HCT116 (cell line): ENCODE results near the gene VSX2. TPM values are rescaled to one million over a fixed set of nuclear protein-coding genes. Genes with fewer than 3 reads are reported as not detected.

Experiments
- ATAC-seq: fragments of 200-7000 bp; cut with Tn5 transposase; 2 replicates; pipeline ENCODE4 v1.9.1; 2020; ENCODE audit warnings: mild to moderate bottlenecking, moderate library complexity
- BruUV-seq: library from RNA; stranded (reverse); fragments of 400-500 nt; replicated peaks from 2 replicates; lab custom pipeline; 2021; lab: Mats Ljungman, UMichigan
- CTCF ChIA-PET: fragments of 300-600 bp; sonication (Branson Sonifier 250); formaldehyde crosslinking; loops from one replicate; lab custom pipeline; 2021; ENCODE audit warnings: antibody characterized with exemption; lab: Charles Lee
- POLR2A ChIA-PET: fragments of 300-600, 350-600 bp; sonication (Branson Sonifier 250); formaldehyde crosslinking; loops from one replicate; lab custom pipeline; 2021; ENCODE audit warnings: antibody characterized with exemption; lab: Charles Lee
- RAD21 ChIA-PET, 2 experiments: fragments of 300-600 bp; sonication (Branson Sonifier 250); formaldehyde crosslinking; loops; one replicate each; lab custom pipeline; 2023; ENCODE audit warnings: low total read pairs in 2 of 2; ENCODE audit not compliant: uncharacterized antibody in 2 of 2, unreplicated experiment in 2 of 2, low non-redundant PET in 1 of 2; lab: Charles Lee
- DNase-seq: peaks from one replicate; pipeline ENCODE4 v3.0.0-alpha.2; 2010; ENCODE audit warnings: low read depth, low spot score
- H2AFZ ChIP-seq: fragments of 200-600 bp; shearing (Covaris generic), sonication (generic); 2 replicates; pipeline ENCODE4 v1.6.1; 2017; ENCODE audit warnings: low read depth, mixed run types, mixed read lengths, antibody characterized with exemption, low read length; ENCODE audit not compliant: poor library complexity, severe bottlenecking
- H3K27ac ChIP-seq: 2 replicates; pipeline ENCODE4 v1.5.1; 2012; ENCODE audit warnings: low read depth, low read length
- H3K27me3 ChIP-seq: fragments of 200-600 bp; sonication (generic); 2 replicates; pipeline ENCODE4 v1.6.1; 2016; ENCODE audit warnings: mixed run types, low read length, mixed read lengths; ENCODE audit not compliant: insufficient read depth
- H3K36me3 ChIP-seq, 2 experiments: fragments of 200-500 bp in 1 of 2; fragments of 200-600 bp in 1 of 2; sonication (Bioruptor generic) in 1 of 2; sonication (generic) in 1 of 2; 2 replicates each; pipeline versions ENCODE4 v1.5.1 to v1.6.1; 2014 to 2016; ENCODE audit warnings: low read length in 2 of 2, inconsistent platforms in 1 of 2, mixed read lengths in 1 of 2, mixed run types in 1 of 2; ENCODE audit not compliant: insufficient read depth in 2 of 2, control insufficient read depth in 1 of 2
- H3K4me1 ChIP-seq, 2 experiments: fragments of 200-600 bp in 1 of 2; sonication (generic) in 1 of 2; 2 replicates each; pipeline versions ENCODE4 v1.5.1 to v1.6.1; 2012 to 2017; ENCODE audit warnings: low read length in 2 of 2, inconsistent platforms in 1 of 2, mild to moderate bottlenecking in 1 of 2, mixed read lengths in 1 of 2, mixed run types in 1 of 2, moderate library complexity in 1 of 2; ENCODE audit not compliant: insufficient read depth in 2 of 2, control insufficient read depth in 1 of 2
- H3K4me2 ChIP-seq: fragments of 200-600 bp; sonication (generic); 2 replicates; pipeline ENCODE4 v1.6.1; 2017; ENCODE audit warnings: mixed run types, low read length, mixed read lengths
- H3K4me3 ChIP-seq, 2 experiments: fragments of 200-600 bp in 1 of 2; sonication (generic) in 1 of 2; replicated peaks in 1 of 2; 2 replicates each; pipeline ENCODE4 v1.5.1; 2011 to 2016; ENCODE audit warnings: low read length in 2 of 2, control low read depth in 1 of 2, low read depth in 1 of 2, mild to moderate bottlenecking in 1 of 2, mixed read lengths in 1 of 2, mixed run types in 1 of 2
- H3K79me2 ChIP-seq: fragments of 200-600 bp; sonication (generic); 2 replicates; pipeline ENCODE4 v1.6.1; 2017; ENCODE audit warnings: mild to moderate bottlenecking, mixed run types, low read length, moderate library complexity, mixed read lengths; ENCODE audit not compliant: insufficient read depth
- H3K9ac ChIP-seq: fragments of 200-600 bp; sonication (generic); 2 replicates; pipeline ENCODE4 v1.6.1; 2016; ENCODE audit warnings: low read length, mixed read lengths
- H3K9me2 ChIP-seq: fragments of 200-600 bp; sonication (generic), shearing (Covaris generic); 2 replicates; pipeline ENCODE4 v1.6.1; 2017; ENCODE audit warnings: mixed run types, mild to moderate bottlenecking, moderate library complexity; ENCODE audit not compliant: insufficient read depth
- H3K9me3 ChIP-seq, 2 experiments: fragments of 200-500 bp in 1 of 2; fragments of 200-600 bp in 1 of 2; sonication (Bioruptor generic) in 1 of 2; sonication (generic) in 1 of 2; 2 replicates each; pipeline ENCODE4 v1.6.1; 2014 to 2017; ENCODE audit warnings: low read length in 2 of 2, mixed read lengths in 2 of 2, inconsistent platforms in 1 of 2, low read depth in 1 of 2, mild to moderate bottlenecking in 1 of 2, mixed run types in 1 of 2, moderate library complexity in 1 of 2; ENCODE audit not compliant: control insufficient read depth in 1 of 2, insufficient read depth in 1 of 2
- H4K20me1 ChIP-seq: fragments of 200-600 bp; sonication (generic), shearing (Covaris generic); 2 replicates; pipeline ENCODE4 v1.6.1; 2017; ENCODE audit warnings: mixed run types, mild to moderate bottlenecking, moderate library complexity; ENCODE audit not compliant: insufficient read depth
- CTCF ChIP-seq, 3 experiments: fragments of 200-600 bp in 1 of 3; sonication (generic) in 1 of 3; IDR thresholded peaks in 2 of 3; conservative IDR thresholded peaks in 1 of 3; 2 replicates each; pipeline ENCODE4 v1.5.1; 2012 to 2017; ENCODE audit warnings: low read depth in 2 of 3, low read length in 2 of 3, antibody characterized with exemption in 1 of 3, borderline replicate concordance in 1 of 3, control low read depth in 1 of 3, mild to moderate bottlenecking in 1 of 3, mixed read lengths in 1 of 3, mixed run types in 1 of 3, moderate library complexity in 1 of 3; ENCODE audit not compliant: insufficient read depth in 1 of 3
- EGR1 ChIP-seq: IDR thresholded peaks from 2 replicates; pipeline ENCODE4 v1.6.1; 2012; ENCODE audit warnings: low read depth
- ELF1 ChIP-seq: IDR thresholded peaks from 2 replicates; pipeline ENCODE4 v1.6.1; 2012; ENCODE audit warnings: low read depth, borderline replicate concordance
- MAX ChIP-seq: IDR thresholded peaks from 2 replicates; pipeline ENCODE4 v1.6.1; 2012
- SRF ChIP-seq: IDR thresholded peaks from 2 replicates; pipeline ENCODE4 v1.6.1; 2012; ENCODE audit warnings: low read depth
- ZNF274 ChIP-seq: fragments of 200-500 bp; sonication (Bioruptor generic); IDR thresholded peaks from 2 replicates; pipeline ENCODE4 v1.6.1; 2014; ENCODE audit warnings: mild to moderate bottlenecking, low read depth, low read length, inconsistent platforms
- intact Hi-C: fragments of 100-400 bp; cut with micrococcal nuclease; formaldehyde crosslinking; loops from 2 replicates; pipeline ENCODE4 v1.10.0; 2022
- total RNA-seq: library from RNA; stranded (reverse); gene quantifications from one replicate; pipeline ENCODE4 v1.2.1, GENCODE V29; 2021; ENCODE audit not compliant: unreplicated experiment

The VSX2 gene
- total RNA-seq, 1 experiment from 2014 or later = not detected

DNA sequence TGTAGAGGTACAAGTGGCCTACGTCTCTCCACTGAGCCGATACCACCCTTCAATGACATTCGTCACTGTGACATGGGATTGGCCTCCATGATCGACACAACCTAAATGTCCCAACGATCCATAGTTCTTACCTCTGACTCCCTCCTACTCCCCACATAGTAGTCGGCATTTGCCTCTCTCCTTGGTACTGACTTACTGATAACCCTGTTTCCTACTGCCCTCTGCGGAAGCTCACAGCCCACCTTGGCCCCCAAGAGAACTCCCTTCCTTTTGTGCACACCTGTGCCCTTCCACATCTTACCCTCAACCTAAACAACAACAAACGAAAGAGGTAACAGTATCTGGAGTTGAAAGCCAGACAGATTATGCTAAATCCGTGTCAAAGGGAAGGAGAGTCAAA, 23.9 kb downstream of the VSX2 start:
- no peak overlapping the region for H3K27ac ChIP-seq
- TF ChIP-seq SRF = no peak
- TF ChIP-seq ELF1 = no peak
- no TSS peak for BruUV-seq
- no peaks in the 10 kb centered on the region for H3K79me2 ChIP-seq
- no peaks in the 10 kb centered on the region for H3K9me3 ChIP-seq
- no peaks in the 10 kb centered on the region for H3K27me3 ChIP-seq
- ChIA-PET RAD21 (no interaction called here), POLR2A (no interaction called here), CTCF (no interaction called here)
- intact Hi-C loops = no loop called here
- no peaks in the 10 kb centered on the region for H3K36me3 ChIP-seq
- no peak for DNase-seq
- H3K9ac ChIP-seq = no peak overlapping the region
- peaks cover 0 to 10% of the 10 kb centered on the region in 2 experiments; a peak in 3 of 4 replicates for H3K4me1 ChIP-seq
- H2AFZ ChIP-seq = no peak overlapping the region
- no peak overlapping the region for H3K4me2 ChIP-seq
- no peak for ATAC-seq
- no peak overlapping the region for H3K4me3 ChIP-seq
- no peaks in the 10 kb centered on the region for H4K20me1 ChIP-seq
- H3K9me2 ChIP-seq = no peaks in the 10 kb centered on the region

DNA sequence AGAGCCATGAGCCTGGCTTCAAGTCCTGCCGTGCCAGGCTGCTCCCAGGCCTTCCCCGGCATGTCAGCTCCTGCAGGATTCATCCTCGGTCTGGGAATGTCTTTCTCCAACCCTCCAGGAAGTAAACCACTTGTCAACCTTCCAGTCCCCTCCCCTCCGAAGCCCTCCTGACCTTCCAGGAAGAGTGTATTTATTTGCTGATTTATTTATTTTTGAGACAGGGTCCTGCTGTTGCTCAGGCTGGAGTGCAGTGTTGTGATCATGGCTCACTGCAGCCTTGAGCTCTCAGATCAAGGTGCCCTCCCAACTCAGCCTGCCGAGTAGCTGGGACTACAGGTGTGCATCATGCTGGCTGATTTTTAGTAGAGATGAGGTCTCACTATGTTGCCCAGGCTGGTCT, 24.7 kb downstream of the VSX2 start:
- Histone ChIP-seq H3K4me1 (peaks cover 6 to 15% of the 10 kb centered on the region in 2 experiments), H3K9me2 (no peaks in the 10 kb centered on the region), H3K9ac (no peak overlapping the region), H3K4me2 (no peak overlapping the region), H2AFZ (no peak overlapping the region), H3K27me3 (no peaks in the 10 kb centered on the region), H3K27ac (no peak overlapping the region), H3K4me3 (no peak overlapping the region), H3K9me3 (no peaks in the 10 kb centered on the region), H3K36me3 (no peaks in the 10 kb centered on the region), H3K79me2 (no peaks in the 10 kb centered on the region), H4K20me1 (no peaks in the 10 kb centered on the region)
- intact Hi-C loops = no loop called here
- no peak for DNase-seq
- RAD21 ChIA-PET = no interaction called here
- CTCF ChIA-PET = no interaction called here
- no TSS peak for BruUV-seq
- no peak for TF ChIP-seq EGR1
- TF ChIP-seq CTCF (IDR thresholded peaks at IDR 0.05 in 2 of 3, conservative IDR thresholded peaks at IDR 0.05 in 1 of 3; ENCODE audit: borderline replicate concordance in 1 of 3, insufficient read depth in 1 of 3, low read depth in 2 of 3, low read length in 2 of 3) = no peak
- TF ChIP-seq MAX = no peak
- TF ChIP-seq ZNF274 = no peak
- ATAC-seq = no peak
- POLR2A ChIA-PET = no interaction called here
